Measurements from ENCODE around the gene FFAR2.

Gene FFAR2

GRCh38 chr19:35486268-35486708 is 38.2 kb downstream of the FFAR2 start:
- DNase-seq: no peak

GRCh38 chr19:35487656-35488182 is 39.7 kb downstream of the FFAR2 start:
- DNase-seq: no peak

DNA sequence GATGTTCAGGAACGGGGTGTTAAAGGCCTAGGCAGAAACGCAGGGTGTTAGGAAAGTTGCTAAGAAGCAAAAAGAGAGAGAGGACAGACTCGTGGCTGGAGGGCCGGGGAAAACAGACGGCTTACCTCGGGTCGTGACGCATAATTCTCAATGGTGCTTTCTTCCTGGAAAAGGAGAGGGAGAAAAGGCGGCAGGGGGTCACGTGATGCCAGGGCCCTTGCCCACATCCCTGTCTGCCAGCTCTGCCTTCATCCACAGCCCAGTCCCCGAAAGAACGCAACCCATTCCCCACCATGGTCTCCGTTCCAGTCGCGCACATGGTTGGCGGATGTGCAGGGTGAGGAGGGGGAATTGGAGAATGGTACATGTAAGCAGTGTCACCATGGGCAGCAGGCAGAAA is 40.6 kb downstream of the FFAR2 start:
- no peak for DNase-seq

GRCh38 chr19:35490364-35490763 is 42.3 kb downstream of the FFAR2 start, which contains the start of gene KRTDAP:
Gene KRTDAP (minus strand): TSS chr19:35490464. CDS start chr19:35490442, 22 bp downstream.
- no peak for DNase-seq

- DNase-seq: no peak
Observed at GRCh38 chr19:35491836-35492360, 43.8 kb downstream of the FFAR2 start.

DNA sequence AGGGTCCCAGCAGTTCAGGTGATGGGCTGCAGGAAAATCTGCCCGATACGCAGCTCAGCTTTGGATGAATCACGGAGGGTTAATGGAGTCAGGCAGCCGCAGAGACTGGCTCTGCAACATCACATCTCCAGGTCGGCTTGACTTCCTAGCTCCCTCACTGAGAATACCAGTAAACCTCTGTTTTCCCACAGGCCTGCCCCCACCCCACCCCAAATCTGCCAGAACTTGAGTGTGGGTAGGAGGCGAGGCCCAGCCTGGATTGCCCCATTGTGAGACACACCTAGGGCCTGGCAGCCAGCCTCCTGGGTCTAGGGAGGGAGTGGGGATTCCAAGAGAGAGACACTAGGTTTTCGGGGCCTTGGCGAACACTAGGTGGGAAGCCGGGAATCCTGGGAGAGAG is 45.9 kb downstream of the FFAR2 start:
- DNase-seq: no peak

DNA sequence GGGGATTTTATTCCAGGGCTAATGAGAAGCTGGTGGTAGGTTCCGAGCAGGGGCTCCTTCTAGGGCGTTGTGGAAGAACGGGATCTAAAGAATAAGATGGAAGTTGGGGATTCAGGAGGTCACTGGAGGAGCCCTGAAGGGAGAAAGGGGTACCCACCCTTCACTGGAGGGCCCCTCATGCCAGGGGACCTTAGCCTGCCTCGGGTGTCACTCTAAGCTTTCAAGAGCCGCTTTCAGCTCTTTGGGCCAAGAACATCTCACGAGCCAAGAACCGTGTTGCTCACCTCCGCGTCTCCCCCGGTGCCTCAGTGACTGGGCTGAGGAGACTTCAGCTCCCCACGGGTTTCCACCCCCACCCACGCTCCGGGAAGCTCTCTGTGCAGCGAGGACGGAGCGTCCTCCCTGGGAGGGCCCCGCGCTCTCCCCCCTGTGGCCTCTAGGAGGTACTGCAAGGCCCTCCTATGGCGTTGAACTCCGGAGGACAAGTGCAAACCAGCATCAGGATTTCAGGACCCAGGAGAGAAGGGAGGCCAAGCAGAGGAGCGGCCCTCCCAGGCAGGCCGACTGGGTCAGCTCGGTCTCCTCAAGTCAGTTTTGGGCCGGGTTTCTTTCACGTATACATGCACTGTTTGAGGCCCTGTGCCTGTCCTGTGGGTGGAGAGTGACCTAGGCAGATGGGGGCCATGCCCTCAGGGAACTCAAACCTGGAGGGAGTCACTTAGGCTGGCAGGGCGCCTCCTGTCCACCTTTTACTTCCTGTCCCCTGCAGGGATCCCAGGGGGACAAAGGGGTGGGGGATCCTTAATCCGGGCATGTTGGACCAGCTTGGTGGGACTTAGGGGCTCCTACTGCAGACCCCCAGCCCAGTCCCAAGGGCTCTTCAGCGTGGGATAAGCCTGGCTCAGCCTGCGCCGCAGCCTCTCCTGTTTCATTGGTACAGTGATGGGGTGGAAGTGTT is 47.3 kb downstream of the FFAR2 start:
- DNase-seq: peak in 46 of 56 donors; percentile 2 to 64 (median 32)

GRCh38 chr19:35497406-35497805 is 49.3 kb downstream of the FFAR2 start:
- DNase-seq: no peak

- DNase-seq: no peak
Observed at GRCh38 chr19:35498220-35498619, 50.2 kb downstream of the FFAR2 start.

DNA sequence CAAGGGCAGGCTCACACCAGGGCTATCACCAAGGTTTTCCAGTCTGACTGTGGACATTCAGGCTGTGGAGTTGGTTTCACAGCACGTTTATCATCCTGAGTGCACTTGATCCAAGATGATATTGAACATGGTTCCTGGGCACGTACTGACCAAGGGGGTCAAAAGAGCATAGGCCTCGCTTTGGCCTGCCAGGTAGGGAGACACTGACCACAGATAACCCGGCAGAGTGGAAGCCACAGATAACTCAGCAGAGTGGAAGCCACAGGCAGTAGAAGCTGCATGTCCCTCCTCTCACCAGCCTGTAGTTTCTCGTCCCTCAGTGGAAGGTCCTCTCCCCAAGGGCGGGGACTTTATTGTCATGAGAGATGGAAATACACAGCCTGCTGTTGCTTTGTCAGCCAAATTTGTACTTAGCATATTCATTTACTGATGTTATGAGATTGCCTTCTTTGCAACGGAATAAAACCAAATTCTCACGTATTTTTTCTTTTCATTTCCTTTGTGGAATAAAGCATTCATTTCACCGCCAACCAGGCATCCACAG is 51.0 kb downstream of the FFAR2 start:
- DNase-seq: no peak

- no peak for DNase-seq
Observed at GRCh38 chr19:35500611-35501010, 52.6 kb downstream of the FFAR2 start.

Data from amygdala (tissue), 56 donors.